Endothelial cell of umbilical vein (primary cell): Measurements from ENCODE around the gene EFCC1. TPM values are rescaled to one million over a fixed set of nuclear protein-coding genes. Genes with fewer than 3 reads are reported as not detected.

Source experiments
- BruUV-seq: library from RNA; stranded (reverse); fragments of 400-500 nt; replicated peaks from 2 replicates; lab custom pipeline; 2021; lab: Mats Ljungman, UMichigan
- CTCF ChIA-PET: fragments of 300-600, 350-600 bp; sonication (Branson Sonifier 250); formaldehyde crosslinking; loops from one replicate; lab custom pipeline; 2021; ENCODE audit warnings: antibody characterized with exemption, inconsistent platforms; lab: Charles Lee
- POLR2A ChIA-PET: fragments of 300-600, 350-600 bp; sonication (Branson Sonifier 250); formaldehyde crosslinking; loops from one replicate; lab custom pipeline; 2021; ENCODE audit warnings: antibody characterized with exemption, inconsistent platforms; lab: Charles Lee
- DNase-seq: peaks from one replicate; pipeline ENCODE4 v3.0.0-alpha.2; 2011; ENCODE audit warnings: low read depth, low spot score
- FAIRE-seq: peaks from 2 replicates; lab custom pipeline; 2011; peaks lifted over from hg19 to GRCh38; lab: Jason Lieb, UNC
- H2AFZ ChIP-seq: 2 replicates; pipeline ENCODE4 v1.6.0; 2012; ENCODE audit warnings: low read depth, low read length, control low read depth, inconsistent platforms
- H3K27ac ChIP-seq: 2 replicates; pipeline ENCODE4 v1.5.1; 2011; ENCODE audit warnings: low read depth, mild to moderate bottlenecking, control low read depth, low read length, moderate library complexity; ENCODE audit not compliant: insufficient read depth
- H3K27me3 ChIP-seq, 2 experiments: 2 replicates each; pipeline versions ENCODE4 v1.6.0 to v1.6.1; 2011; ENCODE audit warnings: low read length in 2 of 2, mixed read lengths in 1 of 2; ENCODE audit not compliant: control insufficient read depth in 2 of 2, insufficient read depth in 2 of 2
- H3K36me3 ChIP-seq, 2 experiments: 2 replicates in 1 of 2; 3 replicates in 1 of 2; pipeline ENCODE4 v1.5.1; 2011; ENCODE audit warnings: low read length in 2 of 2, mild to moderate bottlenecking in 1 of 2, moderate library complexity in 1 of 2; ENCODE audit not compliant: control insufficient read depth in 2 of 2, insufficient read depth in 2 of 2; ENCODE audit errors: extremely low read depth in 1 of 2
- H3K4me1 ChIP-seq: 3 replicates; pipeline ENCODE4 v1.5.1; 2011; ENCODE audit warnings: mild to moderate bottlenecking, low read length; ENCODE audit not compliant: control insufficient read depth, insufficient read depth; ENCODE audit errors: extremely low read depth
- H3K4me2 ChIP-seq: 2 replicates; pipeline ENCODE4 v1.6.1; 2011; ENCODE audit warnings: low read length, control low read depth, mixed read lengths; ENCODE audit not compliant: insufficient read depth
- H3K4me3 ChIP-seq, 3 experiments: fragments of 200-600 bp in 1 of 3; sonication (generic), shearing (Covaris generic) in 1 of 3; replicated peaks in 1 of 3; 2 replicates each; pipeline ENCODE4 v1.5.1; 2011 to 2016; ENCODE audit warnings: control low read depth in 3 of 3, low read length in 3 of 3, mild to moderate bottlenecking in 2 of 3, inconsistent platforms in 1 of 3, low read depth in 1 of 3, moderate library complexity in 1 of 3; ENCODE audit not compliant: insufficient read depth in 1 of 3
- H3K79me2 ChIP-seq: 2 replicates; pipeline ENCODE4 v1.6.0; 2012; ENCODE audit warnings: low read length, inconsistent platforms; ENCODE audit not compliant: control insufficient read depth, insufficient read depth
- H3K9ac ChIP-seq: replicated peaks from 2 replicates; pipeline ENCODE3; 2011; ENCODE audit warnings: low read length, control low read depth; ENCODE audit not compliant: insufficient read depth; ENCODE audit errors: extremely low read depth
- H3K9me1 ChIP-seq: replicated peaks from 3 replicates; pipeline ENCODE4 v1.6.0; 2011; ENCODE audit warnings: mild to moderate bottlenecking, low read length; ENCODE audit not compliant: control insufficient read depth, insufficient read depth; ENCODE audit errors: extremely low read depth
- H3K9me3 ChIP-seq: replicated peaks from 2 replicates; pipeline ENCODE4 v1.5.1; 2012; ENCODE audit warnings: low read length, inconsistent platforms; ENCODE audit not compliant: control insufficient read depth, insufficient read depth
- H4K20me1 ChIP-seq: replicated peaks from 2 replicates; pipeline ENCODE3; 2011; ENCODE audit warnings: mild to moderate bottlenecking, low read length; ENCODE audit not compliant: control insufficient read depth, insufficient read depth; ENCODE audit errors: extremely low read depth
- CTCF ChIP-seq, 2 donors: IDR thresholded peaks; 1 replicate in 1 of 2; 2 replicates in 1 of 2; pipeline ENCODE4 v1.5.1; 2011; ENCODE audit warnings: low read length in 2 of 2, mild to moderate bottlenecking in 2 of 2, moderate library complexity in 2 of 2, control low read depth in 1 of 2, inconsistent platforms in 1 of 2, low read depth in 1 of 2; ENCODE audit not compliant: insufficient read depth in 1 of 2; ENCODE audit errors: extremely low read depth in 1 of 2
- EZH2 ChIP-seq: IDR thresholded peaks from 2 replicates; pipeline ENCODE4 v1.6.1; 2012; ENCODE audit warnings: borderline replicate concordance, low read depth, mild to moderate bottlenecking, moderate library complexity, low read length, inconsistent platforms; ENCODE audit not compliant: severe bottlenecking
- FOS ChIP-seq: IDR thresholded peaks from 2 replicates; pipeline ENCODE4 v1.6.1; 2011; ENCODE audit warnings: mild to moderate bottlenecking, low read length, moderate library complexity, borderline replicate concordance; ENCODE audit not compliant: insufficient read depth
- GATA2 ChIP-seq: IDR thresholded peaks from 2 replicates; pipeline ENCODE4 v1.7.0; 2011; ENCODE audit warnings: low read depth, mild to moderate bottlenecking, moderate library complexity, mixed read lengths, low read length; ENCODE audit not compliant: insufficient read length, insufficient read depth
- JUN ChIP-seq: IDR thresholded peaks from 2 replicates; pipeline ENCODE4 v1.6.1; 2011; ENCODE audit warnings: borderline replicate concordance, low read depth; ENCODE audit not compliant: insufficient read length, insufficient read depth
- MAX ChIP-seq: IDR thresholded peaks from 2 replicates; pipeline ENCODE4 v1.6.1; 2011; ENCODE audit not compliant: insufficient read depth, insufficient read length
- MYC ChIP-seq: IDR thresholded peaks from one replicate; pipeline ENCODE4 v1.6.1; 2011; ENCODE audit warnings: mild to moderate bottlenecking, low read depth, low read length
- POLR2A ChIP-seq: IDR thresholded peaks from 2 replicates; pipeline ENCODE4 v1.6.1; 2012; ENCODE audit warnings: low read depth, mild to moderate bottlenecking, control low read depth, low read length
- POLR2AphosphoS5 ChIP-seq: IDR thresholded peaks from 2 replicates; pipeline ENCODE4 v1.6.1; 2012; ENCODE audit warnings: low read depth, mild to moderate bottlenecking, control low read depth, low read length, moderate library complexity; ENCODE audit not compliant: insufficient read depth
- dilution Hi-C: fragments of 300-500 bp; cut with MboI; formaldehyde crosslinking; loops from one replicate; pipeline ENCODE4 v1.15.0; 2019; ENCODE audit warnings: low sequenced_read_pairs; ENCODE audit not compliant: extremely low pct_ligation_motif_present
- intact Hi-C: fragments of 100-400 bp; cut with micrococcal nuclease; formaldehyde crosslinking; loops from one replicate; pipeline ENCODE4 v1.10.0; 2022
- polyA plus RNA-seq, 4 experiments: library from polyadenylated mRNA; depleted of rRNA in 3 of 4; stranded (reverse) in 3 of 4; unstranded in 1 of 4; fragments of >200 nt; gene quantifications; 2 replicates each; pipeline versions ENCODE4 v1.2.1 to v1.2.3, GENCODE V29; 2011 to 2012; ENCODE audit warnings: missing spikeins in 1 of 4
- total RNA-seq: library from RNA; stranded (reverse); gene quantifications from 2 replicates; pipeline ENCODE4 v1.2.3, GENCODE V29; 2021

EFCC1 gene
- total and polyA plus RNA-seq, 2 donors (not counting 3 experiments of a cell fraction or from before 2014, with no cell fraction given): 0.73 to 1.3 TPM

GRCh38 chr3:128983293-128984069 lies 17.6 kb upstream of the EFCC1 start:
- Histone ChIP-seq H3K36me3 (no peaks in the 10 kb centered on the region), H3K4me2 (no peak overlapping the region), H3K27ac (no peak overlapping the region), H3K79me2 (no peaks in the 10 kb centered on the region), H3K4me1 (no peaks in the 10 kb centered on the region), H3K27me3 (peaks cover 0 to 2% of the 10 kb centered on the region in 2 experiments), H3K9me1 (no peaks in the 10 kb centered on the region), H4K20me1 (no peaks in the 10 kb centered on the region), H3K9me3 (no peaks in the 10 kb centered on the region), H3K9ac (no peak overlapping the region), H2AFZ (no peak overlapping the region), H3K4me3 (no peak overlapping the region)
- FAIRE-seq (no peak), DNase-seq (no peak)
- intact Hi-C loops (no loop called here), dilution Hi-C loops (no loop called here)
- TF ChIP-seq MAX (no peak), POLR2A (no peak), MYC (no peak)
- ChIA-PET CTCF (interaction anchor here (4.8 kb wide), 1 partner anchor 13 kb away, joined by 35 read pairs; no protein-coding TSS in a partner anchor), POLR2A (no interaction called here)
- BruUV-seq: no TSS peak

GRCh38 chr3:128984596-128984995 lies 16.5 kb upstream of the EFCC1 start:
- no peak for DNase-seq
- no peak overlapping the region for H2AFZ ChIP-seq
- H3K9me3 ChIP-seq: no peaks in the 10 kb centered on the region
- no peaks in the 10 kb centered on the region for H4K20me1 ChIP-seq
- H3K4me2 ChIP-seq: no peak overlapping the region
- CTCF ChIA-PET: interaction anchor here (4.8 kb wide), 1 partner anchor 14 kb away, joined by 35 read pairs; no protein-coding TSS in a partner anchor
- H3K27me3 ChIP-seq: peaks cover 0 to 2% of the 10 kb centered on the region in 2 experiments
- dilution Hi-C loops: no loop called here
- POLR2A ChIA-PET: no interaction called here
- H3K79me2 ChIP-seq: no peaks in the 10 kb centered on the region
- no peaks in the 10 kb centered on the region for H3K4me1 ChIP-seq
- no peak overlapping the region for H3K9ac ChIP-seq
- TF ChIP-seq JUN (no peak), POLR2A (no peak), MYC (no peak), FOS (no peak), POLR2AphosphoS5 (no peak), GATA2 (no peak), MAX (no peak), CTCF (IDR thresholded peaks at IDR 0.05; ENCODE audit: extremely low read depth in 1 of 2, insufficient read depth in 1 of 2, low read depth in 1 of 2, low read length in 2 of 2) (no peak), EZH2 (no peak)
- H3K36me3 ChIP-seq: no peaks in the 10 kb centered on the region
- no peak overlapping the region for H3K27ac ChIP-seq
- no peak overlapping the region for H3K4me3 ChIP-seq
- BruUV-seq: no TSS peak
- intact Hi-C loops: no loop called here
- FAIRE-seq: no peak
- H3K9me1 ChIP-seq: no peaks in the 10 kb centered on the region
